Cerebellar nuclear complex (tissue), 1 donor: ENCODE results near the gene NSMF.

Experiments
- DNase-seq, 2 experiments: peaks; one replicate each; lab custom pipeline; 2025; lab: John Stamatoyannopoulos, UW

Gene NSMF

GRCh38 chr9:137430723-137431415 is 28.3 kb downstream of the NSMF start:
- DNase-seq = no peak

GRCh38 chr9:137429974-137430722 is 29.0 kb downstream of the NSMF start:
- DNase-seq = no peak

- no peak for DNase-seq
Observed at GRCh38 chr9:137429546-137429890, 29.6 kb downstream of the NSMF start.

GRCh38 chr9:137428841-137429545 is 30.1 kb downstream of the NSMF start:
- DNase-seq = no peak

- DNase-seq = no peak
Observed at GRCh38 chr9:137428311-137428630, 30.9 kb downstream of the NSMF start.

- DNase-seq = no peak
Observed at GRCh38 chr9:137427454-137428310, 31.5 kb downstream of the NSMF start.

- DNase-seq = no peak
Observed at GRCh38 chr9:137426018-137426681, 33.0 kb downstream of the NSMF start.

- DNase-seq = no peak
Observed at GRCh38 chr9:137423514-137424291, 35.4 kb downstream of the NSMF start.

- DNase-seq = peak in 1 of 2 experiments; percentile 55
Observed at GRCh38 chr9:137422604-137423513, 36.3 kb downstream of the NSMF start, which contains the start of the genes EXD3 and NOXA1. EXD3 (minus strand) TSS chr9:137423162; CDS start chr9:137395357, 27,805 bp downstream. NOXA1 (plus strand) TSS chr9:137423393; CDS start chr9:137423530, 137 bp downstream.

GRCh38 chr9:137421838-137422603 is 37.1 kb downstream of the NSMF start:
- DNase-seq = no peak

GRCh38 chr9:137417161-137418021 is 41.7 kb downstream of the NSMF start:
- no peak for DNase-seq

GRCh38 chr9:137416563-137417151 is 42.5 kb downstream of the NSMF start:
- no peak for DNase-seq

GRCh38 chr9:137416006-137416562 is 43.0 kb downstream of the NSMF start:
- DNase-seq = no peak

GRCh38 chr9:137415451-137415850 is 43.7 kb downstream of the NSMF start:
- DNase-seq = no peak

GRCh38 chr9:137412431-137412830 is 46.7 kb downstream of the NSMF start:
- DNase-seq = no peak

- no peak for DNase-seq
Observed at GRCh38 chr9:137411645-137412380, 47.3 kb downstream of the NSMF start.
